CD1c-positive myeloid dendritic cell (primary cell): ENCODE results near the gene RFC1.
"Not testable (repeated sequence)": the region's sequence is repeated elsewhere in the genome, so short reads cannot be mapped to it uniquely, and the experiment has no call there.

Source experiments
- DNase-seq: peaks from one replicate; pipeline ENCODE4 v3.0.0-alpha.2; 2016; ENCODE audit errors: extremely low spot score

The RFC1 gene, protein sequence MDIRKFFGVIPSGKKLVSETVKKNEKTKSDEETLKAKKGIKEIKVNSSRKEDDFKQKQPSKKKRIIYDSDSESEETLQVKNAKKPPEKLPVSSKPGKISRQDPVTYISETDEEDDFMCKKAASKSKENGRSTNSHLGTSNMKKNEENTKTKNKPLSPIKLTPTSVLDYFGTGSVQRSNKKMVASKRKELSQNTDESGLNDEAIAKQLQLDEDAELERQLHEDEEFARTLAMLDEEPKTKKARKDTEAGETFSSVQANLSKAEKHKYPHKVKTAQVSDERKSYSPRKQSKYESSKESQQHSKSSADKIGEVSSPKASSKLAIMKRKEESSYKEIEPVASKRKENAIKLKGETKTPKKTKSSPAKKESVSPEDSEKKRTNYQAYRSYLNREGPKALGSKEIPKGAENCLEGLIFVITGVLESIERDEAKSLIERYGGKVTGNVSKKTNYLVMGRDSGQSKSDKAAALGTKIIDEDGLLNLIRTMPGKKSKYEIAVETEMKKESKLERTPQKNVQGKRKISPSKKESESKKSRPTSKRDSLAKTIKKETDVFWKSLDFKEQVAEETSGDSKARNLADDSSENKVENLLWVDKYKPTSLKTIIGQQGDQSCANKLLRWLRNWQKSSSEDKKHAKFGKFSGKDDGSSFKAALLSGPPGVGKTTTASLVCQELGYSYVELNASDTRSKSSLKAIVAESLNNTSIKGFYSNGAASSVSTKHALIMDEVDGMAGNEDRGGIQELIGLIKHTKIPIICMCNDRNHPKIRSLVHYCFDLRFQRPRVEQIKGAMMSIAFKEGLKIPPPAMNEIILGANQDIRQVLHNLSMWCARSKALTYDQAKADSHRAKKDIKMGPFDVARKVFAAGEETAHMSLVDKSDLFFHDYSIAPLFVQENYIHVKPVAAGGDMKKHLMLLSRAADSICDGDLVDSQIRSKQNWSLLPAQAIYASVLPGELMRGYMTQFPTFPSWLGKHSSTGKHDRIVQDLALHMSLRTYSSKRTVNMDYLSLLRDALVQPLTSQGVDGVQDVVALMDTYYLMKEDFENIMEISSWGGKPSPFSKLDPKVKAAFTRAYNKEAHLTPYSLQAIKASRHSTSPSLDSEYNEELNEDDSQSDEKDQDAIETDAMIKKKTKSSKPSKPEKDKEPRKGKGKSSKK

DNA sequence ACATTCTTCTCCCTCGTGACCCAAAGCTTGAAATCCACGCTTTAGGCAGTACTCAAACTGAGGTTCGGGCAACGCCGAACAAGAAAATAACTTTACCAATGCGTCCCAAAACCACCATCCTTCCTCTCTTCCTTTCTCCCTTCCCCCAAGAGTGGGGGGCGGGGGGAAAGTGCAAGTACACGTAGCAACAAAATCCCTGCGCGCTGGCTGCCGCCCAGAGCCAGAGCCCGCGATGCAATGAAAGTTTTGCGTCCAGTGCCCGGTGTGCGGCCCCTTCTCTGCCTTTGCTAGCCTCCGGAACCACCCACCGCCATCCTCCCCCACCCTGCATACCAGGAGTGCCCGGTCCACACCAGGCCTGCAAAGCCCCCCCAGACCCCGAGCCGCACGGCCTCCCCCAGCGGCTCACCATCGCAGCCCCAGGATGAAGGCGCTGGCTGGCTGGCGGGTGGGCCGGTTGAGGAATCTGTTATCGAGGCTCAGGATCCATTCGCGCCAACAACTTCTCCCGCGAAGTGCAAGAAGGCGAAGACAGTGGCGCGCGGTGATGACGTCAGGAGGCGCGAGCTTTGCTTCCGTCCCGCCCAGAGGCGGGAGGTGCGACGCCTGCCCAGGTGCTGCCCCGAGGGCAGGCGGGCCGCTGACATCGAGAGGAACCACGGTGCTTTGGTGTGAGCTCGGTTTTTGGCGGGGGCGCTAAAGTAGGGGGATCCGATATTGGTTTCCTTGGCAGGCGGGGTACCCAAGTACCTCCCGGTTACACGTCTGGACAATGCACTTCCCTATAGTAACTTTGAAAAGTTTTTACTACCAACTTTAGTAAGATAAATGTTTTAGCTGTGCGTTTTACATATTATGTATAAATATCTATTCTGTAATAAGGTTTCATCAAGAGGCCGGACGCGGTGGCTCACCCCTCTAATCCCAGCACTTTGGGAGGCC lies at the start of gene RFC1:
RFC1 (minus strand) TSS at position 533 of the 942 bp plus-strand sequence; CDS start at position 412, 121 bp downstream.
- peak; percentile 97 for DNase-seq

DNA sequence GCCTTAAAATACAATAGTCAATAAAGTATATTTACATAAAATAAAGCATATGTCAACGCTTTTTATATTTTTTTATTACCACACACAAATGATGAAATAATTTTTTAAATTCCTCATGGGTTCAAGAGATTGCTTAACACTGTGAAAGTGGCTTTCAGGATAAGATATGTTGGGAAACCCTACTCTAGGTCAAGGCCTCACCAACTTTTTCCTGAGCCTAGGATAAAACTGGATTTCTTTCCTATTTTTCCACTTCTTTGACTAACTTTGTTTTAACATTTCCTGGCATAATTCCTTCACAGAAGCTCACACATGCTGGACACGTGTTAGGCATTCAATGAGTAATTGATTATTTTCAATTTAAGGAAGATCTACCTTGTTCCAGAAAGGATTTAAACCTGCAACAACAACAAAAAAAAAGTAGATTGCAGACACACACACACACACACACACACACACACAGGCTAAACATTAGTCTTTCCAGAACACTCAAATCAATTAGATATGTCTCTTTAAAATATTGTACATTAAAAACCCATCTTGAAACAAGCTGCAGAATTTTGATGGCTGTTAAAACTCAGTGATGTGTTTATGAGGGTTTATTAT lies 49.6 kb upstream of the RFC1 start:
- DNase-seq = no peak

DNA sequence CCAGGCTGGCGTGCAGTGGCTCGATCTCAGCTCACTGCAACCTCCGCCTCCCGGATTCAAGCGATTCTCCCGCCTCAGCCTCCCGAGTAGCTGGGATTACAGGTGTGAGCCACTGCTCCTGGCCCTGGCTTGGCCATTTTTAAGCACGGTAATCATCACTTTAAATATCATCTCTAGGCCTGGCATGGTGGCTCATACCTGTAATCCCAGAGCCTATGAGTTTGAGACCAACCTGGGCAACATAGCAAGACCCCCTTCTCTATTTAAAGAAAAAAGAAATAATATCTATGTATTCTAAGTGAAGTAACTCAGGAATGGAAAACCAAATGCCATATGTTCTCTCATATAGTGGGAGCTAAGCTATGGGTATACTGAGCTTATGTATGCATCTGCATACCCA lies 45.4 kb upstream of the RFC1 start:
- not testable (repeated sequence) for DNase-seq

DNA sequence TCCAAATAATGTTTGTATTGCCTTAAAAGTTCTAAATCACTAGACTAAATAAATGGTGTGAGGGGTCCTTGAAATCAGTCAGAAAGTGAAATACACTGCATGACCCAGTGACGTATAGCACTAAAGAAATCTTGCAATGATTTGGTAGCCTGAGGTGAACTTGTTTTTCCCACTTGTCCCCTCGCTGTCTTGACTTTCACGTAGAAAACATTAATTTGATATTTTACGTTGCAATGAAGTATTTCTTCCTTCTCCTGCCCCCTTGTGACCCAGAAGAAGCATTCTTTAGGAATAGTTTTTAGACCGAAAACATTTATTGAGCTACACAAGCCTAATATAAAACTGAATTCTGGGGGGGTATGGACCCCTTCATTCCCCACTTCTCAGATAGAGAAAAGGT lies 44.3 kb upstream of the RFC1 start:
- DNase-seq = no peak

DNA sequence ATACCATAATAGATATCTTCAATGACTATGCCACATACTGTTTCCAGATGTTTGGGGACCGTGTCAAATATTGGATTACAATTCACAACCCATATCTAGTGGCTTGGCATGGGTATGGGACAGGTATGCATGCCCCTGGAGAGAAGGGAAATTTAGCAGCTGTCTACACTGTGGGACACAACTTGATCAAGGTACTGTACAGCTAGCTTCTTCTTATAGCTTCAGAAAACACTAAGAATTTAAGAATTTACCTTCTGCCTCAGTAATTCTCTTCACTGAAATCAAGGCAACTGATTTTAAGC lies 41.4 kb upstream of the RFC1 start:
- no peak for DNase-seq

DNA sequence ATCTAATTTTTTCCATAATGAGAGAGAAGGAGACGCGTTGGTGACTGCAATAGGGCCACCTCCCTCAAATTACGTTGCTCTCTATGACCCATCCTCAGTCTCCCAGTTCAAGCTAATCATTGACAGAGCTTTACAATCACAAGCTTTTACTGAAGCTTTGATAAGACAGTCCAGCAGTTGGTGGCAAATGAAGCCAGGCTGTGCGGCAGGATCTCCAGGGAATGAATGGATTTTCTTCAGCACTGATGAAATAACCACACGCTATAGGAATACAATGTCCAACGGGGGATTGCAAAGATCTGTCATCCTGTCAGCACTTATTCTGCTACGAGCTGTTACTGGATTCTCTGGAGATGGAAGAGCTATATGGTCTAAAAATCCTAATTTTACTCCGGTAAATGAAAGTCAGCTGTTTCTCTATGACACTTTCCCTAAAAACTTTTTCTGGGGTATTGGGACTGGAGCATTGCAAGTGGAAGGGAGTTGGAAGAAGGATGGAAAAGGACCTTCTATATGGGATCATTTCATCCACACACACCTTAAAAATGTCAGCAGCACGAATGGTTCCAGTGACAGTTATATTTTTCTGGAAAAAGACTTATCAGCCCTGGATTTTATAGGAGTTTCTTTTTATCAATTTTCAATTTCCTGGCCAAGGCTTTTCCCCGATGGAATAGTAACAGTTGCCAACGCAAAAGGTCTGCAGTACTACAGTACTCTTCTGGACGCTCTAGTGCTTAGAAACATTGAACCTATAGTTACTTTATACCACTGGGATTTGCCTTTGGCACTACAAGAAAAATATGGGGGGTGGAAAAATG lies 40.8 kb upstream of the RFC1 start, which contains the start of gene KLB:
KLB (plus strand) TSS at position 168 of the 821 bp plus-strand sequence; CDS start at position 188, 20 bp downstream.
- no peak for DNase-seq

DNA sequence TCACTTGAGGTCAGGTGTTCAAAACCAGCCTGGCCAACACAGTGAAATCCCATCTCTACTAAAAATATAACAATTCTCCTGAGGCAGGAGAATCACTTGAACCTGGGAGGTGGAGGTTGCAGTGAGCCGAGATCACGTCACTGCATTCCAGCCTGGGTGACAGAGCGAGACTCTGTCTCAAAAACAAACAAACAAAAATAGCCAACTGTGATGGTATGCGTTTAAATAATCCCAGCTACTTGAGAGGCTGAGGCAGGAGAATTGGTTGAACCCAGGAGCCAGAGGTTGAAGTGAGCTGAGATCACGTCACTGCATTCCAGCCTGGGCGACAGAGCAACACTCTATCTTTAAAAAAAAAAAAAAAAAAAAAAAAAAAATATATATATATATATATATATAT lies 35.5 kb upstream of the RFC1 start:
- not testable (repeated sequence) for DNase-seq

DNA sequence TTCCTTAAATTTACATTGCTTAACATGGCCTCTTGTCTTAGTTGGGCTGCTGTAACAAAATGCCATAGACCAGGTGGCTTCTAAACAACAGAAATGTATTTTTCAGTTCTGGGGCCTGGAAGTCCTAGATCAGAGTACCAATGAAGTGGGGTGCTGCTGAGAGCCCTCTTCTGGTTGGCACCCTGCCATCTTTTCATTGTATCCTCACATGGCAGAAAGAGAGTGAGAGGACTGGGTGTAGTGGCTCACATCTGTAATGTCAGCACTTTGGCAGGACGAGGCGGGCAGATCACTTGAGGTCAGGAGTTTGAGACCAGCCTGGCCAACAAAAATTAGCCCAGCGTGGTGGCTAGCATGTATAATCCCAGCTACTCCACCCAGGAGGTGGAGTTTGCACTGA lies 28.5 kb upstream of the RFC1 start:
- no peak for DNase-seq

DNA sequence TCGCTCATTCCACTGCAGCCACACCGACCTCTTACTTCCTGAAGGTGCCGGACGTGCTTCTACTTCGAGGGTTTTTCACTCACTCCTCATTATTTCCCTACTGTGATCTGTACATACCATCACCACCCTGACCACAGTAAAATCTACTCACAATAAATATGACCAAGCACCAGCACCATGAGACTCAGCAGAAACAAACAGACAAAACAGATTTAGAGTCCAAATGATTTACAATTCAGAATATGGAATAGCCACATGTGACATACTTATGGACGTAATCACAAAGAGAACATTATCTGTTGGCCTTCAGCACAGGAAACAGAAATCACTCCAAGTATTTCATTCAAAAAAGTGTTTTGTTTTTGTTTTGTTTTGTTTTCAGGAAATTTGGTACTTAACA lies 24.4 kb upstream of the RFC1 start:
- no peak for DNase-seq

DNA sequence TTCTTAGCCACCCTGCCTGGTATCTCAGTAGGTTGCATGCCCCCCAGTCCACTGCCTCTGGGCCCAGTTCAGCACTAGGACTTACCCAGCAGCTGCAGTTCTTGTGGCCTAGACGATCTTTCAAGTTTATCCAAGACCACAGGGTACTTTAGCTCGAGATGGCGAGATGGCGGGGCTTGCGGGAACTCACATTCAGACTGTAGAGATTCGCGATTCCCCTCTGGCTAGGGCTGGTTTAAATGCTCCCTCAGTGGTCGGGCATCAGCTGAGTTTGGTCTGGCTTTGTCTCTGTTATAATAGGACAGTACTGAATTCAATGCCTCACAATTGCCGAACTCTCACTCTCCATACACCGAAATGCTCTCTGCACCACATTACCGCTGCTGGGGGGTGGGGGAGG lies 18.4 kb upstream of the RFC1 start:
- no peak for DNase-seq

DNA sequence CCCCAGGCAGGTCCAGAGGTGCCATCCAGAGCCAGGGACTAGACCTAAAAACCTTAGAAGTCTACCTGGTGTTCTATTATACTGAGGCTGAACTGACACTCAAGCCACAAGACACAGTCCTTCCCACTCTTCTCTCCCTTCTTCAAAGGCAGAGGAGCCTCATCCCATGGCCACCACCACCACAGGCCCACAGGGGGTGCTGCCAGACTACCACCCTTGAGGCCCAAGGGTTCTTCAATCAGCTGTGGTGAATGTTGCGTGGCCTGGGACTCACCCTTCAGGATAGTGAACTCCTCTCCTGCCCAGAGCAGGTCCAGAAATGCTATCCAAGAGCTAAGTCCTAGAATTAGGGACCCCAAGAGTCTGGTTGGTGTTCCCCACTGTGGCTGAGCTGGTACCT lies 17.5 kb upstream of the RFC1 start:
- DNase-seq = no peak

DNA sequence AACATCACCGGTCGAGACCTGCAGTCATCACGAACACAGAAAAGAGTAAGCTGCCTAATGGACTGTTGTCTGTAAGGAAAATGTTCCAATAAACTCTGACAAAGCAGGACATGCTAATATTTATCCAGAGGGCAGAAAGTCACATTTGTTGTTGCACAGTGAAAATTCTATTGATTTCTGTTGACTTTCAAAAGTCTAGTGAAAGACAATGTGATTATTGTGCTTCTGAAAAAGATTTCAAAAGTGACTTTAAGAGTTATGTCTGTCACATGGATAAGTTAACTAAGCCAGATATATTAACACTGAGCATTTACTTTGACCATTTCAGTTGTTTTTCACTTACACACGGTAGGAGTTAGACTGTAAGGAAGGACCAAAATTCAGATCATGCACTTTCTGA lies 9.3 kb upstream of the RFC1 start:
- DNase-seq = no peak

DNA sequence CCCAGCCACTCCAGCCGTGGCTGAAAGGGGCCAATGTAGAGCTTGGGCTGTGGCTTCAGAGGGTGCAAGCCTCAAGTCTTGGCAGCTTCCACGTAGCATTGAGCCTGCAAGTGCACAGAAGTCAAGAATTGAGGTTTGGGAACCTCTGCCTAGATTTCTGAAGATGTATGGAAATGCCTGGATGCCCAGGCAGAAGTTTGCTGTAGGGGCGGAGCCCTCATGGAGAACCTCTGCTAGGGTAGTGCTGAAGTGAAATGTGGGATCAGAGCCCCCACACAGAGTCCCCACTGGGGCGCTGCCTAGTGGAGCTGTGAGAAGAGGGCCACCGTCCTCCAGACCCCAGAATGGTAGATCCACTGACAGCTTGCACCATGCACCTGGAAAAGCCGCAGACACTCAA lies 5.0 kb upstream of the RFC1 start:
- not testable (repeated sequence) for DNase-seq

DNA sequence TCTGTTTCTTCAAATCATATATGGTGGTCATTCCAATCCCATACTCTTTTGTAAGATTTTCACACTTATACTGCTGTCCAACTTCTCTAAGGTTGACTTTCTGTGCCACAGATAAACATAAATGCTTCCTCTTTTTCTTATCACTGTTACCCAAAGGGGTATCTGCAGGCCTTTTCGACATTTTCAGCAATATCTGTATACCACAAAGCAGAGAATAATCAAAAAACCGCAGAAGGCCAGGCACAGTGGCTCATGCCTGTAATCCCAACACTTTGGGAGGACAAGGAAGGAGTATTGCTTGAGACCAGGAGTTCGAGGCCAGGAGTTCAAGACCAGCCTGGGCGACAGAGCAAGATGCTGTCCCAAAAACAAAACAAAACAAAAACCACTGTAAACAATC lies 3.1 kb upstream of the RFC1 start:
- no peak for DNase-seq

DNA sequence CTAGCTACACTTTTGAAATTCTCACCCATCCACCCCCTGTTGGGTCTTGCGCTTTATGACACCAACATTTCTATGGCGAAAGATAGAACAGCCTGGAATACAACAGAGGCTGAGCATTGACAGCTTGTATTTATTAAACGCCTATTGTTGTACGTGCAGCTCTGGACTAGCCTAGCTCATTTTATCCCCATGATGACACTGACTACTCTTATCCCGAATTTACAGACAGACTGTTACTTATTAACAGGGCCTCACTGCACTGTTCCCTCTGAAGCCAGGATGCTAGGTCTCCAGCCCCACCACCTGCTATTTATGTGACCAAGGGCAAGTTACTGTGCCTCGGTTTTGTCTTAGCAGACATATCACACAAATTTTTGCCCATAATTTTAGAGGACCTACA lies 1.0 kb upstream of the RFC1 start:
- DNase-seq = no peak

DNA sequence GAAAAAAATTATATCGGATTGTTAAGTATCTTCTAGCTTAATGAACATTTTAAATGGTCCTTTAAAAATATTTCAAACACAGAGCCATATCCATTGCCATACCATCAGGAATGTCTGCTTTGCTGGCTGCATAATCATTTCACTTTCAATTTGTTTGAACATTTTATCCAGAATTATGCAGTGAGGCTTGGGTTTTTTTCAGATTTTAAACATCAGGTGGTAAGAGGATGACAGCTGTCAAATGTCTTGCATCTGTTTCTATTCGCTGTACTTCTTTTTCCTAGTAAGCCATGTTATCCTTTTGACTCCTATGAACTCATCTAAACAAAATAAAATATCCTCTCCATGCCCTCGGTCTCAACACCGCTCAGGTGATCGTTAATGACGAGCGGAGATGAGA lies 802 bp downstream of the RFC1 start:
- DNase-seq = no peak

DNA sequence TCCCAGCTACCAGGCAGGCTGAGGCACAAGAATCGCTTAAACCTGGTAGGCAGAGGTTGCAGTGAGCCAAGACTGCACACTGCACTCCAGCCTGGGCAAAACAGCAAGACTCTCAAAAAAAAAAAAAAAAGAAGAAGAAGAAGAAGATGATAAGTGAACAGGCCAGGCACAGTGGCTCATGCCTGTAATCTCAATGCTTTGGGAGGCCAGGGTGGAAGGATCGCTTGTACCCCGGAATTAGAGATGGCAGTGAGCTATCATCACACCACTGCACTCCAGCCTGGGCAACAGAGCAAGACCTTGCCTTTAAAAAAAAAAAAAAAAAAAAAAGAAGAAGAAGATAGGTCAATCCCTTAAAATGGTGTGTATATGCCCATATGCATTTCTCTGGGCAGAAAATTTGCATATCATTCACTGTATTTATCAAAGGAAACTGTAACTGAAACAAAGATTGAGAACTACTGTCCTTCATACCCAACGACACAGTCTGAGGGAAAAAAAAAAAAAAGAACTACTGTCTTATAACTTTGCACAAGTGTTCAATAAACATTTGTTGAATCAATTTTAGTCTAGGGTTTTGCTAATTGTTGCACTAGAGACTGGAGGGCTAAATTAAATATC lies 2.3 kb downstream of the RFC1 start:
- DNase-seq = no peak

DNA sequence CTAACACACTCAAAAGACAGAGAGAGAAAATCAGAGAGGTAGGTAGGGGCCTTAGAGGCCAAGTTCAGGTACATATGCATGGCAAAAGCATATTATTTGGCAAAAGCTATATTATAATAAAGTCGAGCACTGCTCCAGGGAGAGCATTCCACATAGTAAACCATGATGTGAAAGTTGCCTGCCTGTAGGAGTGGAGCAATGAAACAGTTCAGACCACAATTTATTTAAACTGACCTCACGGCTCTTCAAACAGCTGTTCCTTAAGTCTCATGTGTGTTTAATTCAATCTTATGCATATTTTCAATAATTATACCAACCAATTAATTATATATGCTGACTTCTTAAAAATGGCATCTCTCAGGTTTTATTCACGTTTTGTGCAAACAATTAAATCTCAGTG lies 3.3 kb downstream of the RFC1 start:
- DNase-seq = no peak

DNA sequence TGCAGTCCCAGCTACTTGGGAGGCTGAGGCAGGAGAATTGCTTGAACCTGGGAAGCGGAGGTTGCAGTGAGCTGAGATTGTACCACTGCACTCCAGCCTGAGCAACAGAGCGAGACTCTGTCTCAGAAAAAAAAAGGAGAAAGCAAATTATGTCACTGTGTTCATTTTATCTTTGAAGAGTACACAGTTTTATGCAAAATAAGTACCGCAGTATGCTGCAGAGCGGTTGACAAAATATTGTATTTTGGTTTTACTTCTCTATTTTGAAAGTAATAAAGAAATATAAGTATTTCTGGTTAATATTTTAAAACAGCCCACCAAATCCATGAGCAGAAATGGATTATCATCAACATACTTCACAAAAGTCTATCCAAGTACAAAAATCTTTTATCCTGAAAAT lies 5.6 kb downstream of the RFC1 start:
- not testable (repeated sequence) for DNase-seq

DNA sequence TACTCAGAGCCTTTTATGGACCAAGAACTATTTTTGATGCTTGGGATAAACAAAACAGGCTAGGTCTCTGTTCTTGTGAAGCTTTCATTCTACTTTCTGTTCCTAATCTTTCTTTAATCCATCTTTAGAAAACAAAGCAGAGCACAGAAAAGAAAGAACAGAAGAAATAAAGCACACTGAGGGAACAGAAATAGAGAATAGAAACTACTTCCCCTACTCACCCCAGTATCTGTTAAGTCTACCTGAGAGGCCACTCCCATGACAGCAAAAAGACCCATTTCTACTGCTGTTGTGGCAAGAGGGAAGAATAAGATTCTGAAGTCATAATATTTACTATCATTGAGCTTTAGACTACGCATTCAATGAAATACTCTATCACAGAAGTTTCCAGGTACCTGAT lies 9.2 kb downstream of the RFC1 start:
- no peak for DNase-seq
